ENCODE data around the gene NAA20. TPM values are rescaled to one million over a fixed set of nuclear protein-coding genes. Genes with fewer than 3 reads are reported as not detected.

The NAA20 gene
- total RNA-seq, result 19.1 and 20.6 TPM in 2 replicates

GRCh38 chr20:20017001-20017843, at the start of gene NAA20:
TSS of gene NAA20 (plus strand) at chr20:20017362. CDS start at chr20:20017397, 35 bp downstream.

GRCh38 chr20:20052074-20052970, 35.2 kb downstream of the NAA20 start, which contains the start of the genes CFAP61 and CRNKL1:
TSS of gene CFAP61 (plus strand) at chr20:20052532. CDS start at chr20:20056654, 4,122 bp downstream.
TSS of gene CRNKL1 (minus strand) at chr20:20052466. CDS start at chr20:20052342, 124 bp downstream.

Other genes with a start within 250 kb of the NAA20 start
- gene CRNKL1, start 35.1 kb downstream of the NAA20 start, total RNA-seq, result 28.9 and 32.6 TPM in 2 replicates
- 0.12 TPM in 1 of 2 replicates, not detected in the other for gene CFAP61, start 35.2 kb downstream of the NAA20 start, total RNA-seq

All from hair follicle dermal papilla cell (primary cell).